AG04449 (cell line): ENCODE data around the gene NTM.

Source experiments
- CTCF ChIA-PET: fragments of 350-600 bp; formaldehyde crosslinking; extraction: SDS; loops from one replicate; lab custom pipeline; 2021; ENCODE audit warnings: antibody characterized with exemption; lab: Yijun Ruan, JAX
- POLR2A ChIA-PET: fragments of 400-600, 350-600 bp; formaldehyde crosslinking; extraction: SDS; loops from one replicate; lab custom pipeline; 2020; ENCODE audit warnings: antibody characterized with exemption, inconsistent platforms; lab: Yijun Ruan, JAX
- DNase-seq: peaks from one replicate; pipeline ENCODE4 v3.0.0-alpha.2; 2010; ENCODE audit warnings: low read depth, low spot score
- H3K4me3 ChIP-seq: 2 replicates; pipeline ENCODE4 v1.5.1; 2011; ENCODE audit warnings: low read depth, mild to moderate bottlenecking, control low read depth, low read length
- CTCF ChIP-seq: IDR thresholded peaks from one replicate; pipeline ENCODE4 v1.5.1; 2011; ENCODE audit warnings: mild to moderate bottlenecking, moderate library complexity, low read length, control low read depth, inconsistent platforms; ENCODE audit not compliant: insufficient read depth; ENCODE audit errors: missing control alignments

Gene NTM

GRCh38 chr11:131560287-131560686, 189.9 kb downstream of the NTM start:
- H3K4me3 ChIP-seq: no peak overlapping the region
- ChIA-PET POLR2A (no interaction called here), CTCF (no interaction called here)
- DNase-seq: no peak
- no peak for TF ChIP-seq CTCF

GRCh38 chr11:131561501-131561900, 191.1 kb downstream of the NTM start:
- POLR2A ChIA-PET: no interaction called here

GRCh38 chr11:131561972-131562371, 191.6 kb downstream of the NTM start:
- DNase-seq: no peak
- CTCF ChIA-PET: no interaction called here
- no peak for TF ChIP-seq CTCF
- POLR2A ChIA-PET: no interaction called here
- no peak overlapping the region for H3K4me3 ChIP-seq

More at GRCh38 chr11:131561501-131561900, 191.1 kb downstream of the NTM start:
- no peak for DNase-seq
- H3K4me3 ChIP-seq: no peak overlapping the region
- CTCF ChIA-PET: no interaction called here
- no peak for TF ChIP-seq CTCF

- CTCF ChIA-PET: interaction anchor here (1.3 to 2.5 kb wide), 2 partner anchors 11 to 106 kb away, joined by 3 to 13 read pairs; no protein-coding TSS in a partner anchor
- no peak overlapping the region for H3K4me3 ChIP-seq
- no peak for DNase-seq
- POLR2A ChIA-PET: no interaction called here
- TF ChIP-seq CTCF: no peak
Observed at GRCh38 chr11:131568318-131568717, 197.9 kb downstream of the NTM start.

- ChIA-PET CTCF (interaction anchor here (1.1 to 1.7 kb wide), 2 partner anchors 8 to 103 kb away, joined by 6 to 9 read pairs; no protein-coding TSS in a partner anchor), POLR2A (no interaction called here)
- no peak for TF ChIP-seq CTCF
- no peak overlapping the region for H3K4me3 ChIP-seq
- DNase-seq: no peak
Observed at GRCh38 chr11:131571571-131571970, 201.2 kb downstream of the NTM start.

GRCh38 chr11:131572423-131572822, 202.0 kb downstream of the NTM start:
- DNase-seq: no peak
- no peak overlapping the region for H3K4me3 ChIP-seq
- POLR2A ChIA-PET: no interaction called here
- TF ChIP-seq CTCF: no peak
- CTCF ChIA-PET: no interaction called here
